BLaER1 (cell line): ENCODE measurements around the gene NFYC.

Experiments used
- H3K27ac ChIP-seq: shearing (Covaris generic); formaldehyde crosslinking; 2 replicates; pipeline ENCODE4 v1.8.1; 2022
- H3K27me3 ChIP-seq: shearing (Covaris generic); formaldehyde crosslinking; 2 replicates; pipeline ENCODE4 v1.8.1; 2022
- H3K36me3 ChIP-seq: shearing (Covaris generic); formaldehyde crosslinking; 2 replicates; pipeline ENCODE4 v1.8.1; 2022
- H3K4me1 ChIP-seq: shearing (Covaris generic); formaldehyde crosslinking; 2 replicates; pipeline ENCODE4 v1.8.1; 2022
- H3K4me2 ChIP-seq: shearing (Covaris generic); formaldehyde crosslinking; 2 replicates; pipeline ENCODE4 v1.8.1; 2022
- H3K4me3 ChIP-seq: shearing (Covaris generic); formaldehyde crosslinking; 2 replicates; pipeline ENCODE4 v1.8.1; 2022
- H3K9ac ChIP-seq: shearing (Covaris generic); formaldehyde crosslinking; 2 replicates; pipeline ENCODE4 v1.8.1; 2022
- H3K9me3 ChIP-seq: shearing (Covaris generic); formaldehyde crosslinking; 2 replicates; pipeline ENCODE4 v1.8.1; 2022
- H4K20me1 ChIP-seq: shearing (Covaris generic); formaldehyde crosslinking; 2 replicates; pipeline ENCODE4 v1.8.1; 2022
- Cebpa-rat ChIP-seq: shearing (Covaris generic); IDR thresholded peaks from 2 replicates; pipeline ENCODE4 v1.8.1; 2022

NFYC gene

GRCh38 chr1:40652979-40653378 is 38.5 kb upstream of the NFYC start:
- H3K27me3 ChIP-seq: no peaks in the 10 kb centered on the region
- no peak for TF ChIP-seq Cebpa-rat
- H3K27ac ChIP-seq: no peak overlapping the region
- H4K20me1 ChIP-seq: peaks cover 100% of the 10 kb centered on the region
- H3K4me1 ChIP-seq: peaks cover 56% of the 10 kb centered on the region
- H3K36me3 ChIP-seq: peaks cover 18% of the 10 kb centered on the region; the same call in 1 of the 2 replicates
- H3K9me3 ChIP-seq: no peaks in the 10 kb centered on the region
- H3K4me3 ChIP-seq: no peak overlapping the region
- no peak overlapping the region for H3K9ac ChIP-seq
- H3K4me2 ChIP-seq: no peak overlapping the region

- Histone ChIP-seq H3K9me3 (no peaks in the 10 kb centered on the region), H3K4me2 (no peak overlapping the region; the same call in 1 of the 2 replicates), H3K9ac (no peak overlapping the region), H3K27me3 (no peaks in the 10 kb centered on the region), H3K4me3 (no peak overlapping the region), H3K4me1 (peaks cover 56% of the 10 kb centered on the region), H4K20me1 (peaks cover 100% of the 10 kb centered on the region), H3K36me3 (peaks cover 25% of the 10 kb centered on the region; the same call in 1 of the 2 replicates), H3K27ac (no peak overlapping the region)
- no peak for TF ChIP-seq Cebpa-rat
These were observed 37.5 kb upstream of the NFYC start for GRCh38 chr1:40653851-40654537.

DNA sequence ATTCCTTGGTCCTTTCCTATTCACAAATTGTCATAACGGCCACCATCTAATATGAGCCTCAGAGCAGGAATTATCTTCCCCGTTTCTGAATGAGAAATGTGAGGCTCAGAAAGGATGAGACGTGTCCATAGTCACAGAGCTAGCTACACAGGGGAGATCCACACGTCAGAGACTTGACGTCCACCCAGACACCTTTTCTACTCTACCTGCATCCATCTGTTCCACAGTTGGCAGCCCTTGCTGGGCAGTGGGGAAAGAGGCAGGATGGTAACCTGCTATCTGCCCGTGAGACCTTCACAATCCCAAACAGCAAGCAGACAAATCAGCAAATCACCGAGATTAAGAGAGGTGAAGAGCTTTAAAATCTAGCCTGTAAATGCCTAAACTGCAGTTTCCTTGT is 34.5 kb upstream of the NFYC start:
- no peak for TF ChIP-seq Cebpa-rat
- Histone ChIP-seq H3K27me3 (no peaks in the 10 kb centered on the region), H3K27ac (no peak overlapping the region), H3K4me2 (no peak overlapping the region), H4K20me1 (peaks cover 100% of the 10 kb centered on the region), H3K9ac (no peak overlapping the region), H3K4me1 (peaks cover 56% of the 10 kb centered on the region), H3K9me3 (no peaks in the 10 kb centered on the region), H3K36me3 (peaks cover 33% of the 10 kb centered on the region; the same call in 1 of the 2 replicates), H3K4me3 (no peak overlapping the region)

GRCh38 chr1:40658751-40659648 is 32.5 kb upstream of the NFYC start:
- Histone ChIP-seq H3K9ac (peak overlapping the region; percentile 17), H3K27me3 (no peaks in the 10 kb centered on the region)

DNA sequence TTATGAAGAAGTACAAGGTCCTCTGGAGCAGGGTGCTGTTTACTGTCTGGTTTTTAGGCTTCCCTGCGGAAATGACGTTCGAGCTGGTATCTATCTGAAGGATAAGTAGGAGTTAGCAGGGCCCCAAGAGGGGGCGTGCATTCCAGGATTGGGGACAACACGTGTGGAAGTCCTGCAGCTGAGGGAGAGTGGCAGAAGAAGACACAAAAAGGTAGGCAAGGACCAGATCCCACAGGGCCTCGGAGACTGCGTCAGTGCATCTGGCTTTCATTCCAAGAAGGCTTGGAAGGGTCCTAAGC is 31.9 kb upstream of the NFYC start:
- Histone ChIP-seq H4K20me1 (peaks cover 96% of the 10 kb centered on the region), H3K4me2 (peak overlapping the region; percentile 95), H3K27me3 (no peaks in the 10 kb centered on the region), H3K4me1 (peaks cover 76% of the 10 kb centered on the region), H3K36me3 (peaks cover 27% of the 10 kb centered on the region; the same call in 1 of the 2 replicates), H3K27ac (peak overlapping the region; percentile 42; the same call in 1 of the 2 replicates), H3K9ac (peak overlapping the region; percentile 17; the same call in 1 of the 2 replicates), H3K4me3 (0 out of 2 replicates have a peak overlapping the region, but pooled peaks have one; percentile 3), H3K9me3 (no peaks in the 10 kb centered on the region)
- no peak for TF ChIP-seq Cebpa-rat

More at GRCh38 chr1:40658751-40659648, 32.5 kb upstream of the NFYC start:
- H3K4me1 ChIP-seq: peaks cover 74% of the 10 kb centered on the region
- H3K27ac ChIP-seq: peak overlapping the region; percentile 42; the same call in 1 of the 2 replicates
- H3K4me2 ChIP-seq: peak overlapping the region; percentile 95
- no peaks in the 10 kb centered on the region for H3K9me3 ChIP-seq
- no peak for TF ChIP-seq Cebpa-rat
- H3K4me3 ChIP-seq: 0 out of 2 replicates have a peak overlapping the region, but pooled peaks have one; percentile 3
- H4K20me1 ChIP-seq: peaks cover 99% of the 10 kb centered on the region
- H3K36me3 ChIP-seq: peaks cover 27% of the 10 kb centered on the region; the same call in 1 of the 2 replicates

GRCh38 chr1:40661678-40662077 is 29.8 kb upstream of the NFYC start:
- Histone ChIP-seq H3K9me3 (no peaks in the 10 kb centered on the region), H3K36me3 (peaks cover 26% of the 10 kb centered on the region; the same call in 1 of the 2 replicates), H3K9ac (peak overlapping the region; percentile 62), H3K4me1 (peaks cover 80% of the 10 kb centered on the region), H4K20me1 (peaks cover 79% of the 10 kb centered on the region), H3K4me3 (peak overlapping the region; percentile 40; the same call in 1 of the 2 replicates), H3K27ac (peak overlapping the region; percentile 93), H3K4me2 (peak overlapping the region; percentile 95), H3K27me3 (no peaks in the 10 kb centered on the region)
- TF ChIP-seq Cebpa-rat: no peak

- Histone ChIP-seq H3K4me1 (peaks cover 84% of the 10 kb centered on the region), H3K9ac (peak overlapping the region; percentile 77), H3K27me3 (no peaks in the 10 kb centered on the region), H3K9me3 (no peaks in the 10 kb centered on the region), H3K4me2 (peak overlapping the region; percentile 95), H3K27ac (peak overlapping the region; percentile 93), H3K4me3 (peak overlapping the region; percentile 40; the same call in 1 of the 2 replicates), H4K20me1 (peaks cover 74% of the 10 kb centered on the region), H3K36me3 (peaks cover 22% of the 10 kb centered on the region; the same call in 1 of the 2 replicates)
- no peak for TF ChIP-seq Cebpa-rat
These were observed 29.4 kb upstream of the NFYC start for GRCh38 chr1:40662151-40662550.

DNA sequence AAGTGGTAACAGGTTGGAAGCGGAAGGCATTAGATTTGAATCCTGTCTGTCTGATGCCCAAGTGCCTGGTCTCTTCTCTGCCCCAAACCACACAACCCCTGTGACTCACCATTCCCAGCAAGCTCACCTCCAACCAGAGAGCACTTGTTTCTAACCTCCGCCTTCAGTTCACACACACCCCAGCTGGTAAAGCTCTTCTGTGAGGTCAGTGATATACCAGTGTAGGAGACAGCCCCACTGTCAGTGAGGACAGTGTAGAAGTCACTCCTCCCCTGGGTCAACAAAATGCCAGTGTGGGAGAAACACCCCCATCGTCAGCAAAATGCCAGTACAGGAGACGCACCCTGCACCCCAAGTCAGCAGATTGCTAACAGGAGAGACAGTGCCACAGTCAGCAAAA is 28.6 kb upstream of the NFYC start:
- peak overlapping the region; percentile 93 for H3K27ac ChIP-seq
- peaks cover 19% of the 10 kb centered on the region; the same call in 1 of the 2 replicates for H3K36me3 ChIP-seq
- peak overlapping the region; percentile 77 for H3K9ac ChIP-seq
- H3K9me3 ChIP-seq: no peaks in the 10 kb centered on the region
- H3K4me2 ChIP-seq: peak overlapping the region; percentile 95
- no peaks in the 10 kb centered on the region for H3K27me3 ChIP-seq
- TF ChIP-seq Cebpa-rat: no peak
- peak overlapping the region; percentile 77 for H3K4me3 ChIP-seq
- peaks cover 67% of the 10 kb centered on the region for H4K20me1 ChIP-seq
- H3K4me1 ChIP-seq: peaks cover 88% of the 10 kb centered on the region

GRCh38 chr1:40663324-40664166 is 28.0 kb upstream of the NFYC start:
- Histone ChIP-seq H3K9ac (peak overlapping the region; percentile 77), H3K36me3 (peaks cover 12% of the 10 kb centered on the region; the same call in 1 of the 2 replicates), H3K4me3 (peak overlapping the region; percentile 77), H3K27ac (peak overlapping the region; percentile 93), H4K20me1 (peaks cover 60% of the 10 kb centered on the region), H3K27me3 (no peaks in the 10 kb centered on the region), H3K9me3 (no peaks in the 10 kb centered on the region), H3K4me2 (peak overlapping the region; percentile 95), H3K4me1 (peaks cover 88% of the 10 kb centered on the region)
- peak; percentile 90; the same call in 1 of the 2 replicates for TF ChIP-seq Cebpa-rat
